ENCODE measurements around the gene PTPRN2. TPM values are rescaled to one million over a fixed set of nuclear protein-coding genes. Genes with fewer than 3 reads are reported as not detected.

The PTPRN2 gene
- total RNA-seq, 2 donors from 2014 or later, result 0.72 to 0.79 TPM

GRCh38 chr7:158270106-158270775 is 317.4 kb downstream of the PTPRN2 start:
- Mint-ChIP-seq H3K27ac (no peak overlapping the region), H3K9me3 (no peaks in the 10 kb centered on the region), H3K4me1 (ENCODE audit: low read depth) (no peaks in the 10 kb centered on the region), H3K27me3 (ENCODE audit: low read depth) (no peaks in the 10 kb centered on the region), H3K4me3 (no peak overlapping the region), H3K36me3 (ENCODE audit: insufficient read depth in 2 of 2) (no peaks in the 10 kb centered on the region)
- no peak for ATAC-seq (replicated peaks in 1 of 2)
- DNase-seq, result no peak

GRCh38 chr7:158268816-158269535 is 318.6 kb downstream of the PTPRN2 start:
- H3K27ac Mint-ChIP-seq, result no peak overlapping the region
- H3K9me3 Mint-ChIP-seq, result no peaks in the 10 kb centered on the region
- no peak overlapping the region for H3K4me3 Mint-ChIP-seq
- H3K36me3 Mint-ChIP-seq (ENCODE audit: insufficient read depth in 2 of 2), result no peaks in the 10 kb centered on the region
- no peak for DNase-seq
- H3K4me1 Mint-ChIP-seq (ENCODE audit: low read depth), result no peaks in the 10 kb centered on the region
- H3K27me3 Mint-ChIP-seq (ENCODE audit: low read depth), result no peaks in the 10 kb centered on the region
- ATAC-seq (replicated peaks in 1 of 2), result no peak

- Mint-ChIP-seq H3K27ac (no peak overlapping the region), H3K4me1 (ENCODE audit: low read depth) (no peaks in the 10 kb centered on the region), H3K27me3 (ENCODE audit: low read depth) (no peaks in the 10 kb centered on the region), H3K4me3 (no peak overlapping the region), H3K9me3 (no peaks in the 10 kb centered on the region), H3K36me3 (ENCODE audit: insufficient read depth in 2 of 2) (no peaks in the 10 kb centered on the region)
- DNase-seq (no peak), ATAC-seq (replicated peaks in 1 of 2) (no peak)
These were observed 319.7 kb downstream of the PTPRN2 start for GRCh38 chr7:158267742-158268435.

GRCh38 chr7:158266817-158267741 is 320.5 kb downstream of the PTPRN2 start:
- DNase-seq, result no peak
- H3K27ac Mint-ChIP-seq, result no peak overlapping the region

GRCh38 chr7:158266426-158266816 is 321.2 kb downstream of the PTPRN2 start:
- no peak for DNase-seq
- Mint-ChIP-seq H3K4me1 (ENCODE audit: low read depth) (no peaks in the 10 kb centered on the region), H3K27me3 (ENCODE audit: low read depth) (no peaks in the 10 kb centered on the region), H3K9me3 (no peaks in the 10 kb centered on the region), H3K27ac (no peak overlapping the region), H3K36me3 (ENCODE audit: insufficient read depth in 2 of 2) (no peaks in the 10 kb centered on the region), H3K4me3 (no peak overlapping the region)
- no peak for ATAC-seq (replicated peaks in 1 of 2)

More at GRCh38 chr7:158266817-158267741, 320.5 kb downstream of the PTPRN2 start:
- H3K36me3 Mint-ChIP-seq (ENCODE audit: insufficient read depth in 2 of 2), result no peaks in the 10 kb centered on the region
- H3K9me3 Mint-ChIP-seq, result no peaks in the 10 kb centered on the region
- H3K4me3 Mint-ChIP-seq, result no peak overlapping the region
- no peaks in the 10 kb centered on the region for H3K27me3 Mint-ChIP-seq (ENCODE audit: low read depth)
- no peak for ATAC-seq (replicated peaks in 1 of 2)
- no peaks in the 10 kb centered on the region for H3K4me1 Mint-ChIP-seq (ENCODE audit: low read depth)

- Mint-ChIP-seq H3K36me3 (ENCODE audit: insufficient read depth in 2 of 2) (no peaks in the 10 kb centered on the region), H3K4me1 (ENCODE audit: low read depth) (no peaks in the 10 kb centered on the region), H3K27me3 (ENCODE audit: low read depth) (no peaks in the 10 kb centered on the region), H3K27ac (no peak overlapping the region), H3K9me3 (no peaks in the 10 kb centered on the region), H3K4me3 (no peak overlapping the region)
- DNase-seq (no peak), ATAC-seq (replicated peaks in 1 of 2) (no peak)
These were observed 321.9 kb downstream of the PTPRN2 start for GRCh38 chr7:158265743-158266080.

GRCh38 chr7:158264881-158265742 is 322.5 kb downstream of the PTPRN2 start:
- DNase-seq (no peak), ATAC-seq (replicated peaks in 1 of 2) (no peak)
- H3K27me3 Mint-ChIP-seq (ENCODE audit: low read depth), result no peaks in the 10 kb centered on the region
- H3K4me1 Mint-ChIP-seq (ENCODE audit: low read depth), result no peaks in the 10 kb centered on the region
- H3K4me3 Mint-ChIP-seq, result no peak overlapping the region
- H3K27ac Mint-ChIP-seq, result no peak overlapping the region
- H3K36me3 Mint-ChIP-seq (ENCODE audit: insufficient read depth in 2 of 2), result no peaks in the 10 kb centered on the region
- no peaks in the 10 kb centered on the region for H3K9me3 Mint-ChIP-seq

GRCh38 chr7:158263964-158264748 is 323.5 kb downstream of the PTPRN2 start:
- ATAC-seq (replicated peaks in 1 of 2) (no peak), DNase-seq (no peak)
- H3K9me3 Mint-ChIP-seq, result no peaks in the 10 kb centered on the region
- no peaks in the 10 kb centered on the region for H3K36me3 Mint-ChIP-seq (ENCODE audit: insufficient read depth in 2 of 2)
- no peaks in the 10 kb centered on the region for H3K27me3 Mint-ChIP-seq (ENCODE audit: low read depth)
- no peak overlapping the region for H3K4me3 Mint-ChIP-seq
- no peaks in the 10 kb centered on the region for H3K4me1 Mint-ChIP-seq (ENCODE audit: low read depth)
- H3K27ac Mint-ChIP-seq, result no peak overlapping the region

GRCh38 chr7:158263110-158263963 is 324.3 kb downstream of the PTPRN2 start:
- DNase-seq, result no peak
- H3K4me1 Mint-ChIP-seq (ENCODE audit: low read depth), result no peaks in the 10 kb centered on the region
- no peaks in the 10 kb centered on the region for H3K27me3 Mint-ChIP-seq (ENCODE audit: low read depth)
- H3K4me3 Mint-ChIP-seq, result no peak overlapping the region
- H3K27ac Mint-ChIP-seq, result no peak overlapping the region
- no peak for ATAC-seq (replicated peaks in 1 of 2)
- no peaks in the 10 kb centered on the region for H3K36me3 Mint-ChIP-seq (ENCODE audit: insufficient read depth in 2 of 2)
- peaks cover 0 to 5% of the 10 kb centered on the region in 2 donors for H3K9me3 Mint-ChIP-seq

GRCh38 chr7:158262284-158263109 is 325.1 kb downstream of the PTPRN2 start:
- no peak for DNase-seq
- peaks cover 0 to 5% of the 10 kb centered on the region in 2 donors for H3K9me3 Mint-ChIP-seq
- H3K4me1 Mint-ChIP-seq (ENCODE audit: low read depth), result no peaks in the 10 kb centered on the region
- no peak overlapping the region for H3K27ac Mint-ChIP-seq
- no peaks in the 10 kb centered on the region for H3K27me3 Mint-ChIP-seq (ENCODE audit: low read depth)
- no peak overlapping the region for H3K4me3 Mint-ChIP-seq
- no peak for ATAC-seq (replicated peaks in 1 of 2)
- no peaks in the 10 kb centered on the region for H3K36me3 Mint-ChIP-seq (ENCODE audit: insufficient read depth in 2 of 2)
